ENCODE results near the gene PRPF40B.

DNA sequence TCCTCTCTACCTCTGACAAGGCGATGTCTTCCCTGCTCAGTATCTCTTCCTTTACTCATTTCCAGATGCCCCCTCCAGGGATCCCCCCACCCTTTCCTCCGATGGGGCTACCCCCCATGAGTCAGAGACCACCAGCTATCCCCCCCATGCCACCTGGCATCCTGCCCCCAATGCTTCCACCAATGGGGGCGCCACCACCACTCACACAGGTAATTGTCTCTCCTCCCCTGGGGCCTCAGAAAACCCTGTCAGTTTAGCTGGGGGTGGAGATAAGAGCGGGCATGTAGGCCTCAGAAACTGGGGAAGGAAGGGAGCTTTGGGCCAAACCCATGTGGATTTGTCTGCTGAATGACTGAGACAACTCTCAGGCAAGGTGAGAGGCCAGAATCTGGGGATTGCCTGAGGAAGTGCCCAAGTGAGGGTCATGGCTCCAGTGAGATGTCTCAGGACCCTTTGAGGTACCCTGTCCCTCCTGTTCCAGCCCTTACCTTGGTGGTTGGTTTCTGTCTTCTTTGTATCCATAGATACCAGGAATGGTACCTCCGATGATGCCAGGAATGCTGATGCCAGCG lies 8.1 kb downstream of the PRPF40B start:
- no peak for TF ChIP-seq POLR2A (IDR thresholded peaks at IDR 0.05; ENCODE audit: low read depth, low read length)
- no peak for TF ChIP-seq POLR2AphosphoS5 (IDR thresholded peaks at IDR 0.05; ENCODE audit: low read depth, low read length)
- no peak for TF ChIP-seq TAF1 (IDR thresholded peaks at IDR 0.05; ENCODE audit: borderline replicate concordance, low read depth, low read length)
